GM18508 (cell line): ENCODE measurements around the gene NXPH4.

ENCODE experiments used
- ATAC-seq: cut with Tn5 transposase; IDR thresholded peaks from one replicate; pipeline ENCODE4 v1.9.1; 2021; ENCODE audit warnings: moderate number of reproducible peaks; ENCODE audit not compliant: insufficient read depth, unreplicated experiment

The NXPH4 gene

GRCh38 chr12:57216921-57217879, 606 bp downstream of the NXPH4 start:
- no peak for ATAC-seq

GRCh38 chr12:57218030-57218853, 1.6 kb downstream of the NXPH4 start:
- no peak for ATAC-seq

- no peak for ATAC-seq
Observed at GRCh38 chr12:57219205-57219992, 2.8 kb downstream of the NXPH4 start.

- ATAC-seq = no peak
Observed at GRCh38 chr12:57219993-57220754, 3.6 kb downstream of the NXPH4 start.

GRCh38 chr12:57220770-57221168, 4.2 kb downstream of the NXPH4 start:
- ATAC-seq = no peak

GRCh38 chr12:57221169-57221917, 4.7 kb downstream of the NXPH4 start:
- ATAC-seq = no peak

GRCh38 chr12:57222286-57223190, 5.9 kb downstream of the NXPH4 start:
- ATAC-seq = no peak

- ATAC-seq = no peak
Observed at GRCh38 chr12:57223191-57224165, 6.9 kb downstream of the NXPH4 start.

GRCh38 chr12:57224278-57224972, 7.8 kb downstream of the NXPH4 start:
- ATAC-seq = no peak

- no peak for ATAC-seq
Observed at GRCh38 chr12:57224973-57225679, 8.5 kb downstream of the NXPH4 start.

GRCh38 chr12:57225680-57226210, 9.2 kb downstream of the NXPH4 start:
- ATAC-seq = no peak

- ATAC-seq = no peak
Observed at GRCh38 chr12:57226588-57227314, 10.2 kb downstream of the NXPH4 start.

- no peak for ATAC-seq
Observed at GRCh38 chr12:57227315-57228115, 10.9 kb downstream of the NXPH4 start.

- no peak for ATAC-seq
Observed at GRCh38 chr12:57229046-57229633, 12.5 kb downstream of the NXPH4 start.
